OCI-LY3 (cell line): Measurements from ENCODE around the gene ADAR.

Experiments used
- EZH2phosphoT487 ChIP-seq: fragments of 200-600 bp; shearing (Covaris generic); IDR thresholded peaks from 2 replicates; pipeline ENCODE4 v1.6.1; 2018; ENCODE audit warnings: antibody characterized with exemption, mixed run types, low read depth
- TF ChIP-seq, protein P1 (sequence below): fragments of 200-600, 300-600 bp; sonication (generic); IDR thresholded peaks from 2 replicates; pipeline ENCODE4 v1.5.1; 2014; ENCODE audit warnings: antibody characterized with exemption, low read length, low read depth

DNA sequence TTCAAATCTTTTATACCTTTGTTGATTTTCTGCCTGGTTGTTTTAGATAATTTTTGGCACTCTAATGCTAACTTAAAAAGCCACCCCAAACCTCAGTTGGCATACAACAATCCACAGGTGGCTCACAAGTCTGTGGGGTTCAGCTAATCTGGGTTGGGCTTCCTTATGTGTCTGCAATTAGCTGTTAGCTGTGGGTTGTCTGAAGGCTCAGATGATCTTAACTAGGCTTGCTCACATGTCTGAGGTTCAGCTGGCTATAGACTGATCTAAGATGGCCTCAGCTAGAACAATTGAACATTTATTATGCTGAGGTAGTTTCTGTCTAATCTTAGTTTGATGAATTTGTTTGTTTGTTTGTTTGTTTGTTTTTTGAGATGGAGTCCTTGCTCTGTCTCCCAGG lies 44.9 kb upstream of the ADAR start:
- TF ChIP-seq, protein P1, sequence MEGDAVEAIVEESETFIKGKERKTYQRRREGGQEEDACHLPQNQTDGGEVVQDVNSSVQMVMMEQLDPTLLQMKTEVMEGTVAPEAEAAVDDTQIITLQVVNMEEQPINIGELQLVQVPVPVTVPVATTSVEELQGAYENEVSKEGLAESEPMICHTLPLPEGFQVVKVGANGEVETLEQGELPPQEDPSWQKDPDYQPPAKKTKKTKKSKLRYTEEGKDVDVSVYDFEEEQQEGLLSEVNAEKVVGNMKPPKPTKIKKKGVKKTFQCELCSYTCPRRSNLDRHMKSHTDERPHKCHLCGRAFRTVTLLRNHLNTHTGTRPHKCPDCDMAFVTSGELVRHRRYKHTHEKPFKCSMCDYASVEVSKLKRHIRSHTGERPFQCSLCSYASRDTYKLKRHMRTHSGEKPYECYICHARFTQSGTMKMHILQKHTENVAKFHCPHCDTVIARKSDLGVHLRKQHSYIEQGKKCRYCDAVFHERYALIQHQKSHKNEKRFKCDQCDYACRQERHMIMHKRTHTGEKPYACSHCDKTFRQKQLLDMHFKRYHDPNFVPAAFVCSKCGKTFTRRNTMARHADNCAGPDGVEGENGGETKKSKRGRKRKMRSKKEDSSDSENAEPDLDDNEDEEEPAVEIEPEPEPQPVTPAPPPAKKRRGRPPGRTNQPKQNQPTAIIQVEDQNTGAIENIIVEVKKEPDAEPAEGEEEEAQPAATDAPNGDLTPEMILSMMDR, result no peak
- no peak for TF ChIP-seq EZH2phosphoT487
